ENCODE measurements around the gene SEMA4B. TPM values are rescaled to one million over a fixed set of nuclear protein-coding genes. Genes with fewer than 3 reads are reported as not detected.

SEMA4B gene
- polyA plus RNA-seq, 1 donor (not counting 4 experiments of a cell fraction or from before 2014, with no cell fraction given), result 58.7 TPM

DNA sequence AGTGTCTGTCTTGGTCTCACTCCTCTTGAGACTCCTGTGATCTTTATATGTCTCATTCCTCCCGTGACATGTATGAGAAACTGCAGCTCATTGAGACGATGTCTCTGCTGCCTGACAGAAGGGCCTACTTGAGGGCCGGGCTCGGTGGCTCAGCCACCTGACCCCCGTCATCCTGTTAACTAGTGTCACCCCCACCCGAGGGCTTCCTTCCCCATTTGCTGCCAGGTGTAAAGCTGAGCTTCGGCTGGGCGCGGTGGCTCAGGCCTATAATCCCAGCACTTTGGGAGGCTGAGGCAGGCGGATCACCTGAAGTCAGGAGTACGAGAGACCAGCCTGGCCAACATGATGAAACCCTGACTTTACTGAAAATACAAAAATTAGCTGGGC is 12.7 kb downstream of the SEMA4B start:
- peaks cover 73% of the 10 kb centered on the region for H3K4me1 ChIP-seq (ENCODE audit: control insufficient read depth, extremely low read depth, insufficient read depth, low read length)
- dilution Hi-C loops (cut with MboI; ENCODE audit: extremely low pct_ligation_motif_present, low sequenced_read_pairs), result no loop called here
- H3K4me2 ChIP-seq (ENCODE audit: control insufficient read depth, extremely low read depth, insufficient read depth, low read depth, low read length), result peak overlapping the region; percentile 91
- DNase-seq (ENCODE audit: low read depth, low spot score) (no peak), FAIRE-seq (no peak)
- peak overlapping the region; percentile 88 for H3K9ac ChIP-seq (ENCODE audit: control insufficient read depth, extremely low read depth, insufficient read depth, low read length)
- peak overlapping the region; percentile 98 for H3K27ac ChIP-seq (ENCODE audit: control insufficient read depth, insufficient read depth, low read length)
- no peaks in the 10 kb centered on the region for H3K9me3 ChIP-seq (ENCODE audit: control insufficient read depth, low read depth, low read length)
- H3K4me3 ChIP-seq (ENCODE audit: control insufficient read depth in 2 of 3, extremely low read depth in 1 of 3, insufficient read depth in 2 of 3, low read depth in 1 of 3, low read length in 3 of 3), result no peak overlapping the region
- no peak for TF ChIP-seq EZH2 (IDR thresholded peaks at IDR 0.05; ENCODE audit: low read length)
- TF ChIP-seq, protein P1, sequence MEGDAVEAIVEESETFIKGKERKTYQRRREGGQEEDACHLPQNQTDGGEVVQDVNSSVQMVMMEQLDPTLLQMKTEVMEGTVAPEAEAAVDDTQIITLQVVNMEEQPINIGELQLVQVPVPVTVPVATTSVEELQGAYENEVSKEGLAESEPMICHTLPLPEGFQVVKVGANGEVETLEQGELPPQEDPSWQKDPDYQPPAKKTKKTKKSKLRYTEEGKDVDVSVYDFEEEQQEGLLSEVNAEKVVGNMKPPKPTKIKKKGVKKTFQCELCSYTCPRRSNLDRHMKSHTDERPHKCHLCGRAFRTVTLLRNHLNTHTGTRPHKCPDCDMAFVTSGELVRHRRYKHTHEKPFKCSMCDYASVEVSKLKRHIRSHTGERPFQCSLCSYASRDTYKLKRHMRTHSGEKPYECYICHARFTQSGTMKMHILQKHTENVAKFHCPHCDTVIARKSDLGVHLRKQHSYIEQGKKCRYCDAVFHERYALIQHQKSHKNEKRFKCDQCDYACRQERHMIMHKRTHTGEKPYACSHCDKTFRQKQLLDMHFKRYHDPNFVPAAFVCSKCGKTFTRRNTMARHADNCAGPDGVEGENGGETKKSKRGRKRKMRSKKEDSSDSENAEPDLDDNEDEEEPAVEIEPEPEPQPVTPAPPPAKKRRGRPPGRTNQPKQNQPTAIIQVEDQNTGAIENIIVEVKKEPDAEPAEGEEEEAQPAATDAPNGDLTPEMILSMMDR (optimal IDR thresholded peaks at IDR 0.05 in 1 of 3, IDR thresholded peaks at IDR 0.05 in 1 of 3, conservative IDR thresholded peaks at IDR 0.05 in 1 of 3; ENCODE audit: extremely low read depth in 1 of 3, insufficient read depth in 2 of 3, low read length in 3 of 3), result no peak
- no peak overlapping the region for H2AFZ ChIP-seq (ENCODE audit: control insufficient read depth, low read length)
- peaks cover 8 to 59% of the 10 kb centered on the region in 2 experiments for H3K36me3 ChIP-seq (ENCODE audit: control insufficient read depth in 2 of 2, extremely low read depth in 1 of 2, insufficient read depth in 2 of 2, low read length in 2 of 2)
- H3K27me3 ChIP-seq (ENCODE audit: control insufficient read depth, extremely low read depth, insufficient read depth, low read length), result no peaks in the 10 kb centered on the region
- no peaks in the 10 kb centered on the region for H4K20me1 ChIP-seq (ENCODE audit: control insufficient read depth, extremely low read depth, insufficient read depth, low read length)
- peaks cover 4% of the 10 kb centered on the region for H3K9me1 ChIP-seq (ENCODE audit: control insufficient read depth, extremely low read depth, insufficient read depth, low read length)
- peaks cover 75% of the 10 kb centered on the region for H3K79me2 ChIP-seq (ENCODE audit: control insufficient read depth, insufficient read depth, low read length)

DNA sequence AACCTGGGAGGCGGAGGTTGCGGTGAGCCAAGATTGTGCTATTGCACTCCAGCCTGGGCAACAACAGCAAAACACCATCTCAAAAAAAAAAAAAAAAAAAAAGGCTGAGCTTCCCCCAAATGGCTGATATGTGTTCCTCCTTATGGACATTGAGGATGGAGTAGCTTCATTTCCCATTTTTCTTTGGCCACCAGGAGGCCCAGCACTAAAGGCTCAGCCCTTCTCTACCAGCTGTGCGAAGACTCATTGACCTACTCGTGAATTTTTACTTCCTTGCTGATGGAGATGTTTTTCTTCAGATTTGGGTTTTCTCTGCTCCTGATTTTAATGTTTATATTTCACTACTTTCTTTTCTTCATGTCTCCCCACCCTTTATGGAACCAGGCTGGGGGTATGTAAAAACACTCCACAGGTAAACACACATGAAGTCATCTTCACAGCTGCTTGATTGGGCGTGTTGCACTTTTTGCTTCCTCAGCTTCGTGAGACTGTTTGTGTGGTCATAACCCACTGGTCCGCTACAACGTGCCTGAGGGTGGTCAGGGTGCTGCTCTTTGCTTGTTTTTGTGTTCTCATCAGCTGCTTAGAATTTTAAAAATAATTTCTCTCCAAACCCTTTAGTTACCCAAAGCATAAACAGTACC is 13.5 kb downstream of the SEMA4B start:
- TF ChIP-seq EZH2 (IDR thresholded peaks at IDR 0.05; ENCODE audit: low read length), result no peak
- TF ChIP-seq, protein P1 (optimal IDR thresholded peaks at IDR 0.05 in 1 of 3, IDR thresholded peaks at IDR 0.05 in 1 of 3, conservative IDR thresholded peaks at IDR 0.05 in 1 of 3; ENCODE audit: extremely low read depth in 1 of 3, insufficient read depth in 2 of 3, low read length in 3 of 3), result peak; percentile 31 to 43 (median 38)
- DNase-seq (ENCODE audit: low read depth, low spot score) (no peak), FAIRE-seq (no peak)
- Histone ChIP-seq H3K27ac (ENCODE audit: control insufficient read depth, insufficient read depth, low read length) (peak overlapping the region; percentile 39), H4K20me1 (ENCODE audit: control insufficient read depth, extremely low read depth, insufficient read depth, low read length) (no peaks in the 10 kb centered on the region), H3K9me3 (ENCODE audit: control insufficient read depth, low read depth, low read length) (no peaks in the 10 kb centered on the region), H3K27me3 (ENCODE audit: control insufficient read depth, extremely low read depth, insufficient read depth, low read length) (no peaks in the 10 kb centered on the region), H3K79me2 (ENCODE audit: control insufficient read depth, insufficient read depth, low read length) (peaks cover 72% of the 10 kb centered on the region), H3K4me2 (ENCODE audit: control insufficient read depth, extremely low read depth, insufficient read depth, low read depth, low read length) (peak overlapping the region; percentile 2), H3K9me1 (ENCODE audit: control insufficient read depth, extremely low read depth, insufficient read depth, low read length) (peaks cover 4% of the 10 kb centered on the region), H3K4me3 (ENCODE audit: control insufficient read depth in 2 of 3, extremely low read depth in 1 of 3, insufficient read depth in 2 of 3, low read depth in 1 of 3, low read length in 3 of 3) (no peak overlapping the region), H3K9ac (ENCODE audit: control insufficient read depth, extremely low read depth, insufficient read depth, low read length) (no peak overlapping the region), H3K36me3 (ENCODE audit: control insufficient read depth in 2 of 2, extremely low read depth in 1 of 2, insufficient read depth in 2 of 2, low read length in 2 of 2) (peaks cover 13 to 59% of the 10 kb centered on the region in 2 experiments), H2AFZ (ENCODE audit: control insufficient read depth, low read length) (no peak overlapping the region), H3K4me1 (ENCODE audit: control insufficient read depth, extremely low read depth, insufficient read depth, low read length) (peaks cover 66% of the 10 kb centered on the region)
- dilution Hi-C loops (cut with MboI; ENCODE audit: extremely low pct_ligation_motif_present, low sequenced_read_pairs), result no loop called here

All from keratinocyte (primary cell).